GM12891 (cell line): Measurements from ENCODE around the gene HSPA12B.

Experiments used
- POLR2A ChIP-seq: IDR thresholded peaks from 2 replicates; pipeline ENCODE4 v1.6.1; 2011; ENCODE audit warnings: low read depth, low read length, control low read depth
- POLR2AphosphoS5 ChIP-seq: IDR thresholded peaks from 2 replicates; pipeline ENCODE4 v1.6.1; 2011; ENCODE audit warnings: low read depth, low read length, control low read depth

DNA sequence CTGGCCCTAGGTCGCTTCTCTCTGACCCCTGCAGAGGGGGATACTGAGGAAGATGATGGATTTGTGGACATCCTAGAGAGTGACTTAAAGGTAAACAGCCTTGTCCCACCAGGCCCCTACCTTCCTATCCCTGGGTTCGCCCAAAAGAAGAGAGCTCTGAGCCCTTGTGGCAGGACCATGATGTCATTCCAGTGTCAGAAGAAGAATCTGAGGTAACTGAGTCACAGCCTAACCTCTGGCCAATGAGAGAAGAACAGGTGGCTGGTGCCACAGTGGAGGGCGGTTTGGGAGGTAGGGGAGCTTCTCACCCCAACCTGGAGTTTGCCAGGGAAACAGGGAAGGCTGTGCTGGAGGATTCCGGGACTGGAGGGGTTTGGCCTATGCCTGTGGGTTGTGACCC lies 68.8 kb downstream of the HSPA12B start:
- TF ChIP-seq POLR2A (no peak), POLR2AphosphoS5 (no peak)
